Fibroblast of lung (primary cell): Measurements from ENCODE around the gene MPDZ. TPM values are rescaled to one million over a fixed set of nuclear protein-coding genes. Genes with fewer than 3 reads are reported as not detected.

Experiments used
- DNase-seq, 2 donors: peaks; one replicate each; pipeline versions ENCODE4 v3.0.0 to v3.0.0-alpha.2; 2010; ENCODE audit warnings: low read depth in 2 of 2
- H2AFZ ChIP-seq: 2 replicates; pipeline ENCODE4 v1.5.1; 2012; ENCODE audit warnings: low read length, control low read depth, inconsistent platforms
- H3K27ac ChIP-seq: 2 replicates; pipeline ENCODE4 v1.5.1; 2011; ENCODE audit warnings: low read length, control low read depth; ENCODE audit not compliant: insufficient read depth
- H3K27me3 ChIP-seq: 2 replicates; pipeline ENCODE4 v1.5.1; 2011; ENCODE audit warnings: mild to moderate bottlenecking, low read length; ENCODE audit not compliant: control insufficient read depth, insufficient read depth
- H3K36me3 ChIP-seq: 2 replicates; pipeline ENCODE4 v1.5.1; 2011; ENCODE audit warnings: low read length; ENCODE audit not compliant: control insufficient read depth, insufficient read depth
- H3K4me1 ChIP-seq: 2 replicates; pipeline ENCODE4 v1.5.1; 2011; ENCODE audit warnings: low read length; ENCODE audit not compliant: control insufficient read depth, insufficient read depth; ENCODE audit errors: extremely low read depth
- H3K4me2 ChIP-seq: 2 replicates; pipeline ENCODE4 v1.5.1; 2011; ENCODE audit warnings: low read length, control low read depth; ENCODE audit not compliant: insufficient read depth; ENCODE audit errors: extremely low read depth
- H3K4me3 ChIP-seq, 4 experiments: fragments of 200-600 bp in 1 of 4; sonication (generic) in 1 of 4; replicated peaks in 1 of 4; 2 replicates each; pipeline ENCODE4 v1.5.1; 2011 to 2016; ENCODE audit warnings: low read length in 4 of 4, low read depth in 3 of 4, mild to moderate bottlenecking in 3 of 4, control low read depth in 2 of 4, inconsistent platforms in 1 of 4, mixed read lengths in 1 of 4; ENCODE audit not compliant: insufficient read depth in 1 of 4; ENCODE audit errors: control extremely low read depth in 1 of 4
- H3K79me2 ChIP-seq: 2 replicates; pipeline ENCODE4 v1.5.1; 2012; ENCODE audit warnings: mild to moderate bottlenecking, low read length, inconsistent platforms; ENCODE audit not compliant: control insufficient read depth, insufficient read depth
- H3K9ac ChIP-seq: 2 replicates; pipeline ENCODE4 v1.5.1; 2011; ENCODE audit warnings: mild to moderate bottlenecking, low read length, control low read depth; ENCODE audit not compliant: insufficient read depth
- H3K9me3 ChIP-seq: 2 replicates; pipeline ENCODE4 v1.5.1; 2012; ENCODE audit warnings: low read depth, low read length; ENCODE audit not compliant: control insufficient read depth, insufficient read depth
- H4K20me1 ChIP-seq: 2 replicates; pipeline ENCODE4 v1.5.1; 2011; ENCODE audit warnings: low read length; ENCODE audit not compliant: control insufficient read depth, insufficient read depth; ENCODE audit errors: extremely low read depth
- EZH2 ChIP-seq: IDR thresholded peaks from 2 replicates; pipeline ENCODE4 v1.5.1; 2012; ENCODE audit warnings: low read length, control low read depth, mild to moderate bottlenecking; ENCODE audit errors: missing control alignments
- polyA plus RNA-seq, 2 donors: library from polyadenylated mRNA; depleted of rRNA in 1 of 2; stranded (reverse) in 1 of 2; unstranded in 1 of 2; fragments of >200 nt; gene quantifications; 2 replicates each; pipeline ENCODE4 v1.2.1, GENCODE V29; 2011 to 2012; ENCODE audit warnings: missing spikeins in 1 of 2
- total RNA-seq: library from RNA; depleted of rRNA; stranded (reverse); fragments of >200 nt; gene quantifications from 2 replicates; pipeline ENCODE4 v1.2.1, GENCODE V29; 2014
- TF ChIP-seq, protein P1 (sequence below), 2 donors: IDR thresholded peaks in 1 of 2; conservative IDR thresholded peaks in 1 of 2; 1 replicate in 1 of 2; 2 replicates in 1 of 2; pipeline ENCODE4 v1.5.1; 2011 to 2012; ENCODE audit warnings: low read length in 2 of 2, control low read depth in 1 of 2, inconsistent platforms in 1 of 2, low read depth in 1 of 2, mild to moderate bottlenecking in 1 of 2

MPDZ gene
- total and polyA plus RNA-seq, 2 donors (not counting 1 experiment from before 2014, with no cell fraction given), result 28.9 to 66.9 TPM

- no peak overlapping the region for H3K4me3 ChIP-seq
- no peak overlapping the region for H3K9ac ChIP-seq
- no peaks in the 10 kb centered on the region for H3K79me2 ChIP-seq
- no peaks in the 10 kb centered on the region for H3K36me3 ChIP-seq
- no peaks in the 10 kb centered on the region for H4K20me1 ChIP-seq
- H3K4me2 ChIP-seq, result no peak overlapping the region
- no peaks in the 10 kb centered on the region for H3K4me1 ChIP-seq
- H3K9me3 ChIP-seq, result no peaks in the 10 kb centered on the region
- no peak overlapping the region for H3K27ac ChIP-seq
- TF ChIP-seq, protein P1, sequence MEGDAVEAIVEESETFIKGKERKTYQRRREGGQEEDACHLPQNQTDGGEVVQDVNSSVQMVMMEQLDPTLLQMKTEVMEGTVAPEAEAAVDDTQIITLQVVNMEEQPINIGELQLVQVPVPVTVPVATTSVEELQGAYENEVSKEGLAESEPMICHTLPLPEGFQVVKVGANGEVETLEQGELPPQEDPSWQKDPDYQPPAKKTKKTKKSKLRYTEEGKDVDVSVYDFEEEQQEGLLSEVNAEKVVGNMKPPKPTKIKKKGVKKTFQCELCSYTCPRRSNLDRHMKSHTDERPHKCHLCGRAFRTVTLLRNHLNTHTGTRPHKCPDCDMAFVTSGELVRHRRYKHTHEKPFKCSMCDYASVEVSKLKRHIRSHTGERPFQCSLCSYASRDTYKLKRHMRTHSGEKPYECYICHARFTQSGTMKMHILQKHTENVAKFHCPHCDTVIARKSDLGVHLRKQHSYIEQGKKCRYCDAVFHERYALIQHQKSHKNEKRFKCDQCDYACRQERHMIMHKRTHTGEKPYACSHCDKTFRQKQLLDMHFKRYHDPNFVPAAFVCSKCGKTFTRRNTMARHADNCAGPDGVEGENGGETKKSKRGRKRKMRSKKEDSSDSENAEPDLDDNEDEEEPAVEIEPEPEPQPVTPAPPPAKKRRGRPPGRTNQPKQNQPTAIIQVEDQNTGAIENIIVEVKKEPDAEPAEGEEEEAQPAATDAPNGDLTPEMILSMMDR (conservative IDR thresholded peaks at IDR 0.05 in 1 of 2, IDR thresholded peaks at IDR 0.05 in 1 of 2; ENCODE audit: low read depth in 1 of 2, low read length in 2 of 2), result no peak
- TF ChIP-seq EZH2, result no peak
- H2AFZ ChIP-seq, result no peak overlapping the region
- no peaks in the 10 kb centered on the region for H3K27me3 ChIP-seq
- peak; percentile 5 to 50 for DNase-seq
These were observed 97.8 kb downstream of the MPDZ start for GRCh38 chr9:13181652-13182051.

DNA sequence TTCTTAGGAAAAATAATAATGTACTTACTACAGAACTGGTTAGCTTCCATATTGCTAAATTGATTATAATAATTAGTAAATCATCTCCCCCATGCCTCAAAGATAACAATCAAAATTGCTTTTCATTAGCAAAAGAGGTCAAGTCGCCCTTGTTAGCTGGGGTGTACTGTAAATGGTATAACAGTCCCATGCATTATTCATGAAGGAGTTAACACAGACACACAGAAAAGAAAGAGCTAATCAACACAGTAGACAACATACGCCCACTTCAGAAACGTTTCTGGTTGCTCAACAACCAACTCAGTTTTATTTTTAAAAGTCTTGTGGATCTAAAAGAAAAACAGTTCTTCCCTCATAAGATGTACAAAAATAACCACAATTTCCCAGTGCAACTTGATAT lies 100.2 kb downstream of the MPDZ start:
- no peak overlapping the region for H3K4me3 ChIP-seq
- H3K4me2 ChIP-seq, result no peak overlapping the region
- no peaks in the 10 kb centered on the region for H3K27me3 ChIP-seq
- H3K9ac ChIP-seq, result no peak overlapping the region
- no peak for DNase-seq
- no peaks in the 10 kb centered on the region for H3K36me3 ChIP-seq
- no peaks in the 10 kb centered on the region for H3K9me3 ChIP-seq
- H2AFZ ChIP-seq, result no peak overlapping the region
- no peaks in the 10 kb centered on the region for H3K79me2 ChIP-seq
- H3K4me1 ChIP-seq, result no peaks in the 10 kb centered on the region
- no peak for TF ChIP-seq EZH2
- TF ChIP-seq, protein P1 (conservative IDR thresholded peaks at IDR 0.05 in 1 of 2, IDR thresholded peaks at IDR 0.05 in 1 of 2; ENCODE audit: low read depth in 1 of 2, low read length in 2 of 2), result no peak
- H4K20me1 ChIP-seq, result no peaks in the 10 kb centered on the region
- no peak overlapping the region for H3K27ac ChIP-seq

DNA sequence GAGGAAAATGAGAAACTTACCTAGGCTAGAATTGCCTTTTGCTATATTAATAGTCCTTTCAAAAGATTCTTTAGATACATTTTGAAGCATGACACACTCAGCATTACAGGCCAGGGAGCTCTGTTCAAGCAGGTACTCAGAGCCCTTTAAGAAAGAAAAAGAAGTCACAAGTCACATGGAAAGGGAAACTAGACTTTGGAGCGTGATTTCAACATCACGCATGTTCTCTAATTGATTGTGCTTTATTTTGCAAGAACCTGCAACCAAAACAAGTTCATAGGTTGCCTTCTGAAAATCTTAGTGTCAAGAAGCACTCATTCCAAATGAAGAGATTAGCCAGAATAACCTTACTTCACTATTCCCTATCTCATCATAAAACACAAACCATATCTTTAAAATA lies 103.8 kb downstream of the MPDZ start:
- Histone ChIP-seq H3K4me3 (no peak overlapping the region), H4K20me1 (no peaks in the 10 kb centered on the region), H3K36me3 (no peaks in the 10 kb centered on the region), H3K4me2 (no peak overlapping the region), H3K4me1 (no peaks in the 10 kb centered on the region), H2AFZ (no peak overlapping the region), H3K9me3 (no peaks in the 10 kb centered on the region), H3K27ac (no peak overlapping the region), H3K9ac (no peak overlapping the region), H3K27me3 (no peaks in the 10 kb centered on the region), H3K79me2 (no peaks in the 10 kb centered on the region)
- no peak for DNase-seq
- no peak for TF ChIP-seq EZH2
- TF ChIP-seq, protein P1 (conservative IDR thresholded peaks at IDR 0.05 in 1 of 2, IDR thresholded peaks at IDR 0.05 in 1 of 2; ENCODE audit: low read depth in 1 of 2, low read length in 2 of 2), result no peak
